ENCODE results near the gene ST7. TPM values are rescaled to one million over a fixed set of nuclear protein-coding genes. Genes with fewer than 3 reads are reported as not detected.

The ST7 gene
- total RNA-seq, 1 donor from 2014 or later, result 17.0 TPM

GRCh38 chr7:117143066-117143465 is 189.8 kb downstream of the ST7 start:
- DNase-seq (ENCODE audit: low read depth), result no peak
- TF ChIP-seq CTCF (IDR thresholded peaks at IDR 0.05; ENCODE audit: insufficient read depth, low read length, poor library complexity, severe bottlenecking), result no peak
- no peak overlapping the region for H3K4me3 ChIP-seq (ENCODE audit: low read depth, low read length)

GRCh38 chr7:117143580-117143979 is 190.3 kb downstream of the ST7 start:
- TF ChIP-seq CTCF (IDR thresholded peaks at IDR 0.05; ENCODE audit: insufficient read depth, low read length, poor library complexity, severe bottlenecking), result no peak
- H3K4me3 ChIP-seq (ENCODE audit: low read depth, low read length), result no peak overlapping the region
- DNase-seq (ENCODE audit: low read depth), result no peak
- no peaks in the 10 kb centered on the region for H3K36me3 ChIP-seq (ENCODE audit: control insufficient read depth, insufficient read depth, low read length)
- H3K27me3 ChIP-seq (ENCODE audit: control insufficient read depth, insufficient read depth, low read length), result no peaks in the 10 kb centered on the region

More at GRCh38 chr7:117143066-117143465, 189.8 kb downstream of the ST7 start:
- no peaks in the 10 kb centered on the region for H3K27me3 ChIP-seq (ENCODE audit: control insufficient read depth, insufficient read depth, low read length)
- no peaks in the 10 kb centered on the region for H3K36me3 ChIP-seq (ENCODE audit: control insufficient read depth, insufficient read depth, low read length)

GRCh38 chr7:117145333-117145732 is 192.0 kb downstream of the ST7 start:
- DNase-seq (ENCODE audit: low read depth), result no peak
- Histone ChIP-seq H3K4me3 (ENCODE audit: low read depth, low read length) (no peak overlapping the region), H3K27me3 (ENCODE audit: control insufficient read depth, insufficient read depth, low read length) (no peaks in the 10 kb centered on the region), H3K36me3 (ENCODE audit: control insufficient read depth, insufficient read depth, low read length) (no peaks in the 10 kb centered on the region)
- no peak for TF ChIP-seq CTCF (IDR thresholded peaks at IDR 0.05; ENCODE audit: insufficient read depth, low read length, poor library complexity, severe bottlenecking)

GRCh38 chr7:117146059-117146458 is 192.8 kb downstream of the ST7 start:
- no peak overlapping the region for H3K4me3 ChIP-seq (ENCODE audit: low read depth, low read length)
- DNase-seq (ENCODE audit: low read depth), result no peak
- H3K36me3 ChIP-seq (ENCODE audit: control insufficient read depth, insufficient read depth, low read length), result no peaks in the 10 kb centered on the region
- no peaks in the 10 kb centered on the region for H3K27me3 ChIP-seq (ENCODE audit: control insufficient read depth, insufficient read depth, low read length)
- TF ChIP-seq CTCF (IDR thresholded peaks at IDR 0.05; ENCODE audit: insufficient read depth, low read length, poor library complexity, severe bottlenecking), result no peak

GRCh38 chr7:117146511-117146910 is 193.2 kb downstream of the ST7 start:
- no peaks in the 10 kb centered on the region for H3K27me3 ChIP-seq (ENCODE audit: control insufficient read depth, insufficient read depth, low read length)
- no peaks in the 10 kb centered on the region for H3K36me3 ChIP-seq (ENCODE audit: control insufficient read depth, insufficient read depth, low read length)
- no peak overlapping the region for H3K4me3 ChIP-seq (ENCODE audit: low read depth, low read length)
- no peak for TF ChIP-seq CTCF (IDR thresholded peaks at IDR 0.05; ENCODE audit: insufficient read depth, low read length, poor library complexity, severe bottlenecking)
- DNase-seq (ENCODE audit: low read depth), result no peak

GRCh38 chr7:117148971-117149370 is 195.7 kb downstream of the ST7 start:
- Histone ChIP-seq H3K36me3 (ENCODE audit: control insufficient read depth, insufficient read depth, low read length) (no peaks in the 10 kb centered on the region), H3K27me3 (ENCODE audit: control insufficient read depth, insufficient read depth, low read length) (no peaks in the 10 kb centered on the region), H3K4me3 (ENCODE audit: low read depth, low read length) (no peak overlapping the region)
- TF ChIP-seq CTCF (IDR thresholded peaks at IDR 0.05; ENCODE audit: insufficient read depth, low read length, poor library complexity, severe bottlenecking), result no peak
- DNase-seq (ENCODE audit: low read depth), result no peak

Measured in kidney epithelial cell (primary cell).